B cell (primary cell): ENCODE data around the gene ZFP57. TPM values are rescaled to one million over a fixed set of nuclear protein-coding genes. Genes with fewer than 3 reads are reported as not detected.

Experiments
- ATAC-seq: fragments of 200-7000 bp; cut with Tn5 transposase; one replicate; pipeline ENCODE4 v1.10.0; 2021; ENCODE audit warnings: low read depth, mild to moderate bottlenecking, moderate number of reproducible peaks, moderate library complexity
- CTCF ChIA-PET: fragments of 350-600 bp; sonication (Branson Sonifier 250); formaldehyde crosslinking; loops from one replicate; lab custom pipeline; 2021; ENCODE audit warnings: antibody characterized with exemption, inconsistent platforms; lab: Charles Lee
- POLR2A ChIA-PET: fragments of 350-600 bp; sonication (Branson Sonifier 250); formaldehyde crosslinking; loops from one replicate; lab custom pipeline; 2021; ENCODE audit warnings: antibody characterized with exemption; lab: Charles Lee
- DNase-seq: peaks from one replicate; pipeline ENCODE4 v3.0.0; 2013
- H2AFZ ChIP-seq: 2 replicates; pipeline ENCODE4 v1.6.1; 2012; ENCODE audit warnings: mild to moderate bottlenecking, low read depth, low read length; ENCODE audit not compliant: insufficient read depth, poor library complexity, severe bottlenecking
- H3K27ac ChIP-seq, 2 donors: 1 replicate in 1 of 2; 2 replicates in 1 of 2; pipeline ENCODE4 v1.5.1; 2012 to 2013; ENCODE audit warnings: low read length in 2 of 2, mild to moderate bottlenecking in 2 of 2, moderate library complexity in 1 of 2
- H3K27me3 ChIP-seq, 4 experiments: fragments of 200-600 bp in 1 of 4; sonication (generic) in 1 of 4; replicated peaks in 1 of 4; 1 replicate in 2 of 4; 2 replicates in 2 of 4; pipeline versions ENCODE4 v1.6.1 to v1.7.0; 2013 to 2016; ENCODE audit warnings: low read length in 3 of 4, mild to moderate bottlenecking in 2 of 4, mixed read lengths in 1 of 4, moderate library complexity in 1 of 4; ENCODE audit not compliant: insufficient read depth in 4 of 4, control insufficient read depth in 3 of 4; ENCODE audit errors: control extremely low read depth in 1 of 4
- H3K36me3 ChIP-seq, 2 experiments: replicated peaks in 1 of 2; 1 replicate in 1 of 2; 2 replicates in 1 of 2; pipeline versions ENCODE4 v1.6.1 to v1.7.1; 2013; ENCODE audit warnings: low read length in 1 of 2; ENCODE audit not compliant: insufficient read depth in 2 of 2, control insufficient read depth in 1 of 2; ENCODE audit errors: control extremely low read depth in 1 of 2, extremely low read depth in 1 of 2
- H3K4me1 ChIP-seq, 2 donors: fragments of 200-600 bp in 1 of 2; sonication (generic) in 1 of 2; 1 replicate in 1 of 2; 2 replicates in 1 of 2; pipeline versions ENCODE4 v1.5.1 to v1.6.1; 2013 to 2017; ENCODE audit warnings: low read length in 2 of 2; ENCODE audit not compliant: control insufficient read depth in 2 of 2, insufficient read depth in 2 of 2
- H3K4me2 ChIP-seq: replicated peaks from 2 replicates; pipeline ENCODE3; 2012; ENCODE audit warnings: mild to moderate bottlenecking, low read depth, low read length; ENCODE audit not compliant: poor library complexity, severe bottlenecking
- H3K4me3 ChIP-seq, 5 experiments: fragments of 200-600 bp in 1 of 5; sonication (generic) in 1 of 5; 1 replicate in 3 of 5; 2 replicates in 2 of 5; pipeline versions ENCODE4 v1.5.1 to v1.7.0; 2011 to 2016; ENCODE audit warnings: low read length in 4 of 5, mild to moderate bottlenecking in 4 of 5, low read depth in 2 of 5, control low read depth in 1 of 5, moderate library complexity in 1 of 5; ENCODE audit not compliant: insufficient read depth in 1 of 5; ENCODE audit errors: control extremely low read depth in 1 of 5, extremely low read depth in 1 of 5
- H3K79me2 ChIP-seq: fragments of 200-600 bp; sonication (generic); one replicate; pipeline ENCODE4 v1.6.0; 2016; ENCODE audit warnings: low read length; ENCODE audit not compliant: control insufficient read depth, insufficient read depth
- H3K9ac ChIP-seq: fragments of 200-600 bp; sonication (generic); 2 replicates; pipeline ENCODE4 v1.6.1; 2017; ENCODE audit warnings: mild to moderate bottlenecking, low read length, moderate library complexity
- H3K9me3 ChIP-seq, 3 donors: one replicate each; pipeline versions ENCODE4 v1.6.1 to v1.7.1; 2013; ENCODE audit warnings: low read length in 2 of 3; ENCODE audit not compliant: control insufficient read depth in 2 of 3, insufficient read depth in 1 of 3; ENCODE audit errors: control extremely low read depth in 1 of 3
- H4K20me1 ChIP-seq: 2 replicates; pipeline ENCODE4 v1.6.0; 2012; ENCODE audit warnings: mild to moderate bottlenecking, low read length; ENCODE audit not compliant: insufficient read depth, control insufficient read depth, poor library complexity, severe bottlenecking
- H3K27ac Mint-ChIP-seq: one replicate; pipeline ENCODE4 v1.8.0; 2021; ENCODE audit warnings: mixed read lengths
- H3K27me3 Mint-ChIP-seq: one replicate; pipeline ENCODE4 v1.8.0; 2021; ENCODE audit warnings: mixed read lengths
- H3K4me1 Mint-ChIP-seq: one replicate; pipeline ENCODE4 v1.8.0; 2021; ENCODE audit warnings: mixed read lengths
- H3K4me3 Mint-ChIP-seq: one replicate; pipeline ENCODE4 v1.8.0; 2021; ENCODE audit warnings: mixed read lengths
- H3K9me3 Mint-ChIP-seq: one replicate; pipeline ENCODE4 v1.8.0; 2022; ENCODE audit warnings: mixed read lengths; ENCODE audit not compliant: insufficient read depth
- CTCF ChIP-seq: fragments of 200-600 bp; IDR thresholded peaks from one replicate; pipeline ENCODE4 v1.8.0; 2022; ENCODE audit warnings: antibody characterized with exemption, mild to moderate bottlenecking
- EZH2 ChIP-seq: IDR thresholded peaks from 2 replicates; pipeline ENCODE4 v1.6.1; 2012; ENCODE audit warnings: borderline replicate concordance, low read depth, mild to moderate bottlenecking, moderate library complexity, low read length; ENCODE audit not compliant: insufficient read depth, poor library complexity, severe bottlenecking
- WGBS: methylation state at CpG from one replicate; pipeline ENCODE4 v1.1.5; 2013; ENCODE audit warnings: missing lambda C conversion rate; ENCODE audit not compliant: insufficient coverage; 5-methylcytosine and 5-hydroxymethylcytosine counted together
- intact Hi-C: fragments of 100-400 bp; cut with micrococcal nuclease; formaldehyde crosslinking; loops from one replicate; pipeline ENCODE4 v1.10.0; 2022
- polyA plus RNA-seq: library from polyadenylated mRNA; depleted of rRNA; stranded (reverse); fragments of >200 nt; gene quantifications from 2 replicates; pipeline ENCODE4 v1.2.3, GENCODE V29; 2012
- total RNA-seq, 2 donors: library from RNA; stranded (reverse); fragments of 120-200 nt in 1 of 2; gene quantifications; 1 replicate in 1 of 2; 2 replicates in 1 of 2; pipeline versions ENCODE4 v1.2.3 to v1.2.4, GENCODE V29; 2013 to 2022

Gene ZFP57
- total and polyA plus RNA-seq, 2 donors (not counting 1 experiment from before 2014, with no cell fraction given): 0.39 to 5.0 TPM

- Mint-ChIP-seq H3K4me1 (peaks cover 16% of the 10 kb centered on the region), H3K27ac (peak overlapping the region; percentile 100), H3K4me3 (peak overlapping the region; percentile 98), H3K27me3 (peaks cover 4% of the 10 kb centered on the region), H3K9me3 (no peaks in the 10 kb centered on the region)
- ChIA-PET CTCF (interaction anchor here (0.6 to 9.5 kb wide), 22 partner anchors 8 to 1883 kb away, joined by 3 to 226 read pairs (median 4); partner anchors contain the start of genes GABBR1 and HLA-F), POLR2A (interaction anchor here (0.6 to 2.0 kb wide), 7 partner anchors 16 to 1067 kb away, joined by 3 to 30 read pairs (median 5); partner anchors contain the start of genes C6orf136, GABBR1 and MDC1)
- Histone ChIP-seq H3K9me3 (no peaks in the 10 kb centered on the region), H3K79me2 (no peaks in the 10 kb centered on the region), H4K20me1 (no peaks in the 10 kb centered on the region), H3K4me3 (peak overlapping the region; percentile 61 to 79 (median 74)), H3K27ac (peak overlapping the region; percentile 91 to 95), H3K4me2 (peak overlapping the region; percentile 75), H3K9ac (peak overlapping the region; percentile 72), H2AFZ (peak overlapping the region; percentile 80), H3K27me3 (peaks cover 0 to 10% (median 3%) of the 10 kb centered on the region in 4 experiments), H3K36me3 (no peaks in the 10 kb centered on the region), H3K4me1 (peaks cover 3 to 15% of the 10 kb centered on the region in 2 donors)
- ATAC-seq (peak; percentile 93), DNase-seq (peak; percentile 99)
- intact Hi-C loops: loop anchor here (1.0 to 5.0 kb wide), 3 partner anchors 17 to 103 kb away; partner anchors contain the start of genes GABBR1 and HLA-F
- 3% methylated on average over 23 of the region's 33 CpGs for WGBS
- TF ChIP-seq EZH2 (no peak), CTCF (peak; percentile 96)
These were observed 31.0 kb downstream of the ZFP57 start for GRCh38 chr6:29649701-29650673.
